Measurements from ENCODE around the gene SYMPK. TPM values are rescaled to one million over a fixed set of nuclear protein-coding genes. Genes with fewer than 3 reads are reported as not detected.

SYMPK gene
- total RNA-seq, 1 experiment from 2014 or later, result 32.6 TPM

DNA sequence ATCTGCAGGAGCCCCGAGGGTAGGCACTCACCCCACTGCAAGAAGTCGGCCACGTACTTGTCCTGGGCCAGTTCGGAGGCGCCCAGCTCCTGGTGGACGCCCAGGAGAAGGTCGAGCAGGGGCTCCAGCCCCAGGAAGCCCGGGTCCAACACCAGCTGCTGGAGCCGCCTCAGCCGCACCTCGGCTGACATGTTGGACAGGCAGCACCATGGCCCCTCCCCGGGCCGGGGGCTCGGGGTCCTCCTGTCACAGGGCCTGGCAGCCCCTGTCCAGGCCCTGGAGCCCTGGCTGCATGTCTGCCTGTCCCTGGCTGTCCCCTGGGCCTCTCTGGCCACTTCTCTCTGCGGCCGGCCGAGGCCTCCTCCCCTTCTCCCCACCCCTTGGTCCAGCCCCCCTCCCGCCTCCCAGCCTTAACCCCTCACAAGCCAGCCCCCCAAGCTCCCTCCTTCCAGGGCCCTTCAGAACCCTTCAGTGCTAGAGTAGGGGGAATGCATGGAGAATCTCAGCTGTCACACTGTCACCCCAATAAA is 80.7 kb downstream of the SYMPK start, which contains the start of gene DMPK:
DMPK (minus strand) TSS at position 329 of the 530 bp plus-strand sequence; CDS start at position 191, 138 bp downstream.
- Histone ChIP-seq H3K4me3 (peak within 1 kb of the TSS; percentile 84), H3K9me3 (replicated peaks) (no peaks in the 10 kb centered on the region), H3K36me3 (peaks cover 53% of the 10 kb centered on the region), H3K27me3 (no peaks in the 10 kb centered on the region), H3K27ac (peak within 1 kb of the TSS; percentile 99), H3K4me1 (peaks cover 23% of the 10 kb centered on the region)
- peak; percentile 78 for DNase-seq

DNA sequence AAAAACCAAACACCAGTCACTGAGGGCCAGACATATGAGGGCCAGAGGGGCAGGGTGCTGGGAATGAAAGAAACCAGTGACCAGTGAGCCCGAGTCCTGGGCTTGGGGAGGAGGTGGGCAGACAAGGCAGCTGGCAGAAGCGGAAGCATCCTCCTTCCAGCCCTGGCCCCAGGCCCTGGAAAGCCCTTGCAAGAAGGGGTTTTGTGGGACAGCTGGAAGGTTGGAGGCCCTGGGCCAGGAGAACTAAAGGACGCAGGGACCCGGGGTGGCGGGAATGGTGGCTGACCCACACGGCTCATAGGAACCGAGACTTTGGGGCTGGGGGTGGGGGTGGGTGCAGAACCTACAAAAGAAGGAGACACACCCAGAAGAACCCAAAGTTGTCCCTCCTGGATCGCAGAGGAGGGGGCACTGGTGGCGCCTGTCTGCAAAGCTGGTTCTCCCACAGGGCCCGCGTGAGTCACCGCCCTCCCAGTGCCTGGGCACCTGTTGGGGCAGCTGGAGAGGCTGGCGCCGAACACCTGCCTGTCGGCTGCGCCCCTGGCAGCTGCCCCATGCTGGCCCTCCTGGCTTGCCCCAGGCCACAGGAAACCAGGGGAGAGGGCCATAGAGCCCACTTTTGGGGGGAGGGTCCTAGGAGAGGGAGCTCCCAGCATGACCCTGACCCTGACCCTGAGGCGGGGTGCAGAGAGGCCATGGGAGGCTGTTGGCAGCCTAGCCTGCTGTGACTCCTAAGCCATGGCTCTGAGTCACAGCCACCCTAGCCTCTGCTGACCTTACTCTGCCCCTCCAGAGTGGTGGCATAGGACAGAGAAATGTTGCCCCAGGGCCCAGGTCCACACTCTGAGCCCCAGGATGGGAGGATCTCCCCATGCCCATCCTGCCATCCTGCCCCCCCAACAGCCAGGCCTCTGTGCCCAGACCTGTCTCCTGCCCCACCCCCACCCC is 81.5 kb downstream of the SYMPK start:
- Histone ChIP-seq H3K27ac (peak overlapping the region; percentile 99), H3K27me3 (no peaks in the 10 kb centered on the region), H3K4me3 (peak overlapping the region; percentile 84), H3K4me1 (peaks cover 23% of the 10 kb centered on the region), H3K36me3 (peaks cover 59% of the 10 kb centered on the region), H3K9me3 (replicated peaks) (no peaks in the 10 kb centered on the region)
- peak; percentile 90 to 93 for DNase-seq

DNA sequence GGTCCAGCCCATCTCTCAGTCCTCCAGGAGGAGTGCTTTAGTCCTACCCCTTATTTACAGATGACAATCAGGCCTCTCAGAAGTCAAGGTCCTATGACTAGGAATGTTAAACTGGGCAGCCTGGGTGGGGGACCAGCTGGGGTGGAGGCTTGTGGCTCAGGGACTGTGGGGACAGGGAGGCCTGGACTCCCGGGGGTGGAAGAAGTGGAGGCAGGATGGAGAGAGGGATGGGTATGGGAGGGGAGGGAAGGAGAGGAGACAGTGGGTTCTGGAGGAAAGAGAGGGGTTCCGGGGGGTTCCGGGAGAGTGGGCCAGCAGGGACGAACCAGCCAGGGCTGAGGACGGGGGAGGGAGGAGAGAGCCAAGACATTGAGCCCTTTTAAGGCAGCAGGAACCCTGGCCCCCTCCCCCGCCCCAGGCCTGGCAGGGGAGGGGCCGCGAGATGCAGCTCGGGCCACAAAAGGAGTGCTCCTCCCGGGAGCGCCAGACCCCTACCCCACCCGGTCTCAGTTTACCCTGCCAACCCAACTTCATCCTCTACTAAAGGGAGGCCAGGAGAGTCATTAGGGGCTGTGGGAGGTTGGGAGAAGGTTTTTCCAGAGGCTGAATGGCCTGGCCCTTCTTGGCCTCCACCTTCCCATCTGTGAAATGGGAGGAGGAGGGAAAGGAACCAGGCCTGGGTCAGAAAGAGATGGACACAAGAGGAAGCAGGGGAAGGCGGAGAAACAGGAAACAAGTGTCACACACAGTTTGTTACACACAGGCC is 82.3 kb downstream of the SYMPK start:
- peaks cover 58% of the 10 kb centered on the region for H3K36me3 ChIP-seq
- H3K27me3 ChIP-seq, result no peaks in the 10 kb centered on the region
- H3K4me3 ChIP-seq, result peak overlapping the region; percentile 84
- no peak for DNase-seq
- H3K9me3 ChIP-seq (replicated peaks), result no peaks in the 10 kb centered on the region
- H3K27ac ChIP-seq, result peak overlapping the region; percentile 99
- H3K4me1 ChIP-seq, result peaks cover 23% of the 10 kb centered on the region

DNA sequence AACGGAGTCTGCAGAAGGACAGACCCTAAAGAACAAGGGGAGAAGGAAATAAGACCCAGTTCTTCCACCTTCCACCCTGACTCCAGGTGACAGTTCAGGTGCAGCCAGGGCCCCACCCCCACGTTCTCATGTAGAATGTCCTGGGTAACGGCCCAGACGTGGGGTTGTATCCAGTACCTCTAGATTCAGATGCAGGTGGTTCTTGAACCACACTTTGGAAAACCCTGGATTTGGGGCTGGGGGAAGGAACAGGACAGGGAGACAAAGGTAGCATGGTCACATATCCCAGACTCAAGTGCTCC is 82.8 kb downstream of the SYMPK start:
- DNase-seq, result no peak
- Histone ChIP-seq H3K4me1 (peaks cover 23% of the 10 kb centered on the region), H3K4me3 (peak overlapping the region; percentile 84), H3K36me3 (peaks cover 55% of the 10 kb centered on the region), H3K27me3 (no peaks in the 10 kb centered on the region), H3K27ac (peak overlapping the region; percentile 99), H3K9me3 (replicated peaks) (no peaks in the 10 kb centered on the region)

DNA sequence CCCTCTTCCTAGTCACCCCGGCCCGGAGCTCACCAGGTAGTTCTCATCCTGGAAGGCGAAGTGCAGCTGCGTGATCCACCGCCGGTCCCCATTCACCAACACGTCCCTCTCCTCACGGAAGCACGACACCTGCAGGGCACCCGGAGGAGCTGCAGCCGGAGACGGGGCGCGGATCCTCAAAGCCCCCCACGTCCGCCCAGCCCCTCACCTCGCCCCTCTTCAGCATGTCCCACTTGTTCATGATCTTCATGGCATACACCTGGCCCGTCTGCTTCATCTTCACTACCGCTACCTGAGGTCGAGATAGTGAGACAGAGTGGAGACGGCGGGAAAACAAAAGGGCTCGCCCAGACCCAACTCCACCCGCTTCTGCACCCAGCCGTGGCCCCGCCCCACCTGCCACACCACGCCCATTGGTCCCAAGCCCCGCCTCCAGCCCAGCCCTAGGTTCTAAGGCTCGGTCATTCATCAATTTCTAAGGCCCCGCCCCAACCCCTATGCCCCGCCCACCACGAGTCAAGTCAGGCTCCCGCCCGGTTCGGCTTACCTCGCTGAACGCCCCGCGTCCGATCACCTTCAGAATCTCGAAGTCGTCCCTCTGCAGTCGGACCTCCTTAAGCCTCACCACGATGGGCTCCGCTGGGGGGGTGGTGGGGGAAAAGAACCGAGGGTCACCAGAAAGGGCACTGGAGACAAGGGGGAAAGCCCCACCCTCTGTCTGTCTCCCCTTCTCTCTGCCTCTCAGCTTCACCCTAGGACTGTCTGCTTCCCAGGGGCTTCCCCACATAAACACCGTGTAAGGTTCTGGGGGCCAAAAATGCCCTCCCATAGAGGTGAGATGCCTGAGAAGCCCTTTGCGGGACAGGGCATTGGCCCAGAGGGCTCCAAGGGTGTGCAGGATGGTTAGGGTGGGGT is 83.5 kb downstream of the SYMPK start:
- Histone ChIP-seq H3K36me3 (peaks cover 57% of the 10 kb centered on the region), H3K9me3 (replicated peaks) (no peaks in the 10 kb centered on the region), H3K27me3 (no peaks in the 10 kb centered on the region), H3K4me3 (peak overlapping the region; percentile 84; the same call in 1 of the 2 replicates), H3K27ac (peak overlapping the region; percentile 99; the same call in 1 of the 2 replicates), H3K4me1 (peaks cover 18% of the 10 kb centered on the region)
- DNase-seq, result peak; percentile 77 to 80

DNA sequence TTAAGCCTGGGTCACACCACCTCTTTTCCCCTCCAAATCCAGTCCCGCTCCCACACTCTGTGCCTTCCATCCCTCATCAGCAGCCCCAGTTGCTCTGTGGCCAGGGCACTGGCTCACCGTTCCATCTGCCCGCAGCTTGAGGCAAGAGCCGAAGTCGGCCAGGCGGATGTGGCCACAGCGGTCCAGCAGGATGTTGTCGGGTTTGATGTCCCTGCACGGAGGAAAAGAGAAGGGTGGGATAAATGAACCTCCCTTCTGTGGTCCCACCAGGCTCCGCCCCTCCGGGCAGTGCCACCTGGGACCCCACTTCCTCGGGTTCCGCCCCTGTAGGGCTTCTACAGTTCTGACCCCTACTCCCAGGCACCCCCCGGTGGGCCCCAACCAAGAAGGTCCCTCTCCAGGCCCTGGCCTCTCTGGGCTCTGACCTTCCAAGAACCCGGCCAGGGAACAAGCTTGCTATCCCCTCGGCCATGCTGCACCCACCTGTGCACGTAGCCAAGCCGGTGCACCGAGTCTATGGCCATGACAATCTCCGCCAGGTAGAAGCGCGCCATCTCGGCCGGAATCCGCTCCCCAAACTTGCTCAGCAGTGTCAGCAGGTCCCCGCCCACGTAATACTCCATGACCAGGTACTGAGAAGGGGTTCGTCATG is 84.8 kb downstream of the SYMPK start:
- H3K9me3 ChIP-seq (replicated peaks), result no peaks in the 10 kb centered on the region
- peaks cover 65% of the 10 kb centered on the region for H3K36me3 ChIP-seq
- no peak overlapping the region for H3K27ac ChIP-seq
- peaks cover 11% of the 10 kb centered on the region for H3K4me1 ChIP-seq
- no peak for DNase-seq
- H3K27me3 ChIP-seq, result no peaks in the 10 kb centered on the region
- H3K4me3 ChIP-seq, result no peak overlapping the region

DNA sequence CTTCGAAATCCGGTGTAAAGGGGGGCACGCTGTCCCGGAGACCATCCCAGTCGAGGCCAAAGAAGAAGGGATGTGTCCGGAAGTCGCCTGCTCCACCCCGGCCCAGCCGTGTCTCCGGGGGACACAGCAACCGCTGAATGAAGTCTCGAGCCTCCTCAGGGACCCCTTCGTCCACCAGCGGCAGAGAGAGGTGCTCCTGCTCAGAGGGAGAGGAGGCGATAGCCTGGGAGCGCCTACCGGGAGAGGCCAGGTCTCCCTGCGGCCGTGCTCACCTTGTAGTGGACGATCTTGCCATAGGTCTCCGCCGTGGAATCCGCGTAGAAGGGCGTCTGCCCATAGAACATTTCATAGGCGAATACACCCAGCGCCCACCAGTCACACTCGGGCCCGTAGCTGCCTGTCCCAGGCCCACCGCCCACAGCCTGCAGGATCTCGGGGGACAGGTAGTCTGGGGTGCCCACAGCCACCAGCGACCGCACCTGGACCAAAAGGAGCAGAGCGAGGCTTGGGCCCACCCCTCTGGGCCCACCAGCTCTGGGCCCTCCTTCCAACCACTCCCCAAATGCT is 85.5 kb downstream of the SYMPK start:
- peaks cover 69% of the 10 kb centered on the region for H3K36me3 ChIP-seq
- no peak overlapping the region for H3K27ac ChIP-seq
- DNase-seq, result no peak
- H3K4me3 ChIP-seq, result no peak overlapping the region
- no peaks in the 10 kb centered on the region for H3K27me3 ChIP-seq
- H3K4me1 ChIP-seq, result peaks cover 9% of the 10 kb centered on the region
- H3K9me3 ChIP-seq (replicated peaks), result no peaks in the 10 kb centered on the region

DNA sequence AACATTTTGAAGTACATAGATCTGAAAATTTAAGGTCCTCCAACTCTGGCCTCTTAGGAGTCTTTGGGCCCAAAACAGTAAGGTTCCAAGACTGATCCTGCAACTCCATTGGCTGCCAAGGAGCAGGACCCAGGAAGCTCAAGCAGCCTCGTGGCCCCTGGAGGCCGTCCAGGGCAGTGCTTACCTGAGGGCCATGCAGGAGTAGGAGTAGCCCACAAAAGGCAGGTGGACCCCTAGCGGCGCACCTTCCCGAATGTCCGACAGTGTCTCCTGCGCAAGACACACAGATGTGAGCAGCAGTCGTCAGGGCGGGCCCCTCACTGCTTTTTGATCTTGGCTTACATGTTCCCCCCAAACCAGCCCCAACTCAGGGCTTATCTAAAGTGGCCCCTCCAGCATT is 88.2 kb downstream of the SYMPK start:
- Histone ChIP-seq H3K4me3 (no peak overlapping the region), H3K27ac (no peak overlapping the region), H3K27me3 (no peaks in the 10 kb centered on the region), H3K4me1 (peaks cover 7% of the 10 kb centered on the region), H3K9me3 (replicated peaks) (no peaks in the 10 kb centered on the region), H3K36me3 (peaks cover 62% of the 10 kb centered on the region)
- DNase-seq, result no peak

DNA sequence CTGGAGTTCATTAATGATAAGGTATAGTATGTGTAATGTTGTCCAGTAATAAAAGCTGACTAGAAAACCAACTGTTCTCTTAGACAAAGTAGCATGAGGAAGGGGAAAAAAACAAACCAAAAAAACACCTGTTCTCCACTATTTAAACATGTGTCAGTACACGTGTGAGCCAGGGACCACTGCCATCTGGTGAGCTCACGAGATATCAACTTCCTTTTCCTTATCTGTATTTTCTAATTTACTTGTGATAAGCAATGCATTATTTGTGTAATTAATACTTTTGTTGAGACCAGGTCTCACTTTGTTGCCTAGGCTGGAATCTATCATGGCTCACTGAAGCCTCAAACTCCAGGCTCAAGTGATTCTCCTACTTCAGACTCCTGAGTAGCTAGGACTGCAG is 89.6 kb downstream of the SYMPK start:
- Histone ChIP-seq H3K9me3 (replicated peaks) (no peaks in the 10 kb centered on the region), H3K27ac (0 out of 2 replicates have a peak overlapping the region, but pooled peaks have one; percentile 3), H3K4me3 (no peak overlapping the region), H3K4me1 (peaks cover 8% of the 10 kb centered on the region; the same call in 1 of the 2 replicates), H3K27me3 (no peaks in the 10 kb centered on the region), H3K36me3 (peaks cover 49% of the 10 kb centered on the region)
- DNase-seq, result no peak

DNA sequence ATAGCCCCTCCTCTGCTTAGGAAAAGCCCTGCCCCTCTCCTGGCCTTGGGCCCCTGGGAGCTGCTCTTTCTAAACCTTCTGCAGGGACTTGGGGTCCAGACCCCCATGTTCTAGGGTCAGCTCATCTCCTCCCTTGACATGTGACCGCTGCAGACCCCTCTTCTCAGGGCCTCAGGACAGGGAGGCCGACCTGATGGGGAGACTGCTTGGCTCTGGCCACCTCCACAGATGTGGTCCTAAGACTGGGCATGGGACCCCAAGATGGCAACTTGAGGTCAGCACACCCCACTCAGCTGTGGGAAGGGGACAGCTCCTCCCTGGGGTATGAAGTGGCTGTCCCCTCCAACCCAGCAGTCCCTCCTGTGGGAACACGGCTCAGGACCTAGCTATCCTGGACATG is 90.0 kb downstream of the SYMPK start:
- H3K27ac ChIP-seq, result 0 out of 2 replicates have a peak overlapping the region, but pooled peaks have one; percentile 3
- H3K4me3 ChIP-seq, result no peak overlapping the region
- no peak for DNase-seq
- peaks cover 44% of the 10 kb centered on the region for H3K36me3 ChIP-seq
- H3K4me1 ChIP-seq, result peaks cover 8% of the 10 kb centered on the region; the same call in 1 of the 2 replicates
- H3K9me3 ChIP-seq (replicated peaks), result no peaks in the 10 kb centered on the region
- no peaks in the 10 kb centered on the region for H3K27me3 ChIP-seq

DNA sequence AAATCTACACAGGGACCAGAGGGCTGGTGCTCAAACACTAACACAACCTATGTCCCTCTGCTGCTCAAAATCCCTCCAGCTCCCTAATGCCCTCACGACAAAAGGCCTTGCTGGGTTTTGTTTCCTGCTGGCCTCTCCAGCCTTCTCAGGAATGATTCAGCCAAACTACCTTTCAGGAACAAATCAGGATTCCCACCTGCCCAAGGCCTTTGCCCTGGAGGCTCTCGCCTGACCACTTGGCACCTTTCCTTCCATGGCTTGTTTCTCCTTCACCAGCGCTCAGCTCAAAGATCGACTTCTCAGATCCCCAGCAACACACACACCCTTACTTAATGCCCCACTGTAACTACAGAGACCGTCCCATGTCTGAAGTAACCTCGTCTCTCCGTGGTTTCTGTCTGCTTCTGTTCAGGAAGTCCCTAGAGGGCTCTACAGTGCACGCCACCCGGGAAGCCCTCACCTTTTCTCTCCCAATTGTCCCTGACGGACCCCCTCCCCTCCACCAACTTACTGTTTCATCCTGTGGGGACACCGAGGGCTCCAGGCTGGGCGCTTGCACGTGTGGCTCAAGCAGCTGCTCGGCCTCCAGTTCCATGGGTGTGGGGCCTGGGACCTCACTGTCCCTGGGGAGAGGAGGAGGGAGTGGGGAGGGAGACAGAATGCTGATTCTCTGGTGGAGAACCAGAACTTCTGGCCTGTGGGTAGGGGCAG is 90.7 kb downstream of the SYMPK start:
- Histone ChIP-seq H3K4me1 (peaks cover 8% of the 10 kb centered on the region; the same call in 1 of the 2 replicates), H3K9me3 (replicated peaks) (no peaks in the 10 kb centered on the region), H3K27me3 (no peaks in the 10 kb centered on the region), H3K27ac (no peak overlapping the region), H3K36me3 (peaks cover 38% of the 10 kb centered on the region), H3K4me3 (no peak overlapping the region)
- no peak for DNase-seq

DNA sequence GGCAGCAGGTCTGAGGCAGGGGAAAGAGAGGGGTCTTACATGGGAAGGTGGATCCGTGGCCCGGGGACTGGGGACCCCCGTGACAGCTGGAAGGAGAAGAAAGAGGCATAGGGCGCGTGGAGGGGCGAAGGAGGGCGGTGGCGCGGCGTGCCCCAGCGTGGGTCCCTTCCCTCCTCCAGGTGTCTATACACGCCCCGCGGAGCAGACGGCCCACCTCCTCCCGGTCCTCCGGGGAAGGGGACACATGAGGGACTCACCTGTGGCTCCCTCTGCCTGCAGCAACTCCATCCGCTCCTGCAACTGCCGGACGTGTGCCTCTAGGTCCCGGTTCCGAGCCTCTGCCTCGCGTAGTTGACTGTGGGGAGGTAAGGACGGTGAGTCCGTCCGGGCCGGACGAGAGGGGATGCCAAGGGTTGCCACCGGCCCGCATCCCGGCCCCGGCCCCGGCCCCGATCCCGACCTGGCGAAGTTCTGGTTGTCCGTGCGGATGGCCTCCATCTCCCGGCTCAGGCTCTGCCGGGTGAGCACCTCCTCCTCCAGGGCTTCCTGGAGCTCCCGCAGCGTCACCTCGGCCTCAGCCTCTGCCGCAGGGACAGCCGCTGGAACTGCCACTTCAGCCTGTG is 91.5 kb downstream of the SYMPK start:
- peak in 1 of 2 experiments; percentile 25 for DNase-seq
- Histone ChIP-seq H3K36me3 (peaks cover 29% of the 10 kb centered on the region), H3K9me3 (replicated peaks) (no peaks in the 10 kb centered on the region), H3K4me1 (peaks cover 11% of the 10 kb centered on the region; the same call in 1 of the 2 replicates), H3K4me3 (no peak overlapping the region), H3K27me3 (no peaks in the 10 kb centered on the region), H3K27ac (no peak overlapping the region)
